Endometrial microvascular endothelial cells (primary cell): ENCODE measurements around the gene SART3. TPM values are rescaled to one million over a fixed set of nuclear protein-coding genes. Genes with fewer than 3 reads are reported as not detected.
"Not testable (repeated sequence)": the region's sequence is repeated elsewhere in the genome, so short reads cannot be mapped to it uniquely, and the experiment has no call there.

Source experiments
- in situ Hi-C: cut with HindIII; loops from 2 replicates; pipeline ENCODE4 v1.10.0; 2017; ENCODE audit warnings: low sequenced_read_pairs, low pct_unique_long_range_greater_than_20kb; ENCODE audit errors: inconsistent ontology term
- total RNA-seq: library from RNA; depleted of rRNA; stranded (reverse); fragments of >200 nt; gene quantifications from one replicate; pipeline ENCODE4 v1.2.3, GENCODE V29; 2015; ENCODE audit errors: inconsistent ontology term

SART3 gene
- total RNA-seq, 1 donor from 2014 or later, result 34.6 TPM

GRCh38 chr12:108597559-108598471 lies 36.8 kb upstream of the SART3 start, which contains the start of gene TMEM119:
TMEM119 (minus strand) TSS chr12:108598084; CDS start chr12:108592383, 5,701 bp downstream.
- in situ Hi-C loops, result no loop called here

GRCh38 chr12:108596854-108597558 lies 36.0 kb upstream of the SART3 start:
- in situ Hi-C loops, result no loop called here

GRCh38 chr12:108595711-108596647 lies 35.0 kb upstream of the SART3 start:
- in situ Hi-C loops, result no loop called here

- in situ Hi-C loops, result no loop called here
These were observed 34.2 kb upstream of the SART3 start for GRCh38 chr12:108594960-108595710.

- in situ Hi-C loops, result no loop called here
These were observed 33.4 kb upstream of the SART3 start for GRCh38 chr12:108594323-108594903.

- in situ Hi-C loops, result no loop called here
These were observed 31.3 kb upstream of the SART3 start for GRCh38 chr12:108592033-108592909.

- in situ Hi-C loops, result no loop called here
These were observed 30.5 kb upstream of the SART3 start for GRCh38 chr12:108591267-108591980.

- in situ Hi-C loops, result not testable (repeated sequence)
These were observed 29.5 kb upstream of the SART3 start for GRCh38 chr12:108590463-108590862.

GRCh38 chr12:108589840-108590229 lies 28.9 kb upstream of the SART3 start:
- in situ Hi-C loops, result no loop called here

GRCh38 chr12:108589028-108589839 lies 28.3 kb upstream of the SART3 start:
- in situ Hi-C loops, result no loop called here

- in situ Hi-C loops, result no loop called here
These were observed 26.9 kb upstream of the SART3 start for GRCh38 chr12:108587826-108588225.

GRCh38 chr12:108586306-108586705 lies 25.3 kb upstream of the SART3 start:
- in situ Hi-C loops, result no loop called here

- in situ Hi-C loops, result no loop called here
These were observed 24.9 kb upstream of the SART3 start for GRCh38 chr12:108585864-108586263.

- in situ Hi-C loops, result no loop called here
These were observed 23.6 kb upstream of the SART3 start for GRCh38 chr12:108584456-108585065.

GRCh38 chr12:108583991-108584390 lies 23.0 kb upstream of the SART3 start:
- in situ Hi-C loops, result no loop called here
